A549 (cell line): ENCODE data around the gene SIN3A. TPM values are rescaled to one million over a fixed set of nuclear protein-coding genes. Genes with fewer than 3 reads are reported as not detected.

ENCODE experiments used
- ATAC-seq, 2 experiments: fragments of 200-7000 bp in 1 of 2; fragments of >200 bp in 1 of 2; cut with Nextera tagmentation in 1 of 2; cut with Tn5 transposase in 1 of 2; 3 replicates each; pipeline versions ENCODE4 v1.8.0 to v1.9.1; 2018 to 2020; ENCODE audit warnings: mild to moderate bottlenecking in 1 of 2, moderate library complexity in 1 of 2
- CTCF ChIA-PET: fragments of 300-600 bp; sonication (Branson Sonifier 250); formaldehyde crosslinking; extraction: SDS; loops from one replicate; lab custom pipeline; 2021; ENCODE audit warnings: antibody characterized with exemption, inconsistent platforms; lab: Yijun Ruan, JAX
- POLR2A ChIA-PET: fragments of 350-600 bp; formaldehyde crosslinking; extraction: SDS; loops from one replicate; lab custom pipeline; 2021; ENCODE audit warnings: antibody characterized with exemption, inconsistent platforms; lab: Yijun Ruan, JAX
- DNase-seq, 2 experiments: peaks; one replicate each; pipeline versions ENCODE4 v3.0.0 to v3.0.0-alpha.2; 2011 to 2016; ENCODE audit warnings: low read depth in 1 of 2, low spot score in 1 of 2
- FAIRE-seq: peaks from 2 replicates; lab custom pipeline; 2011; peaks lifted over from hg19 to GRCh38; lab: Jason Lieb, UNC
- H3K27ac ChIP-seq, 2 experiments: fragments of >200 bp; sonication (Bioruptor Twin); formaldehyde crosslinking; 3 replicates each; pipeline ENCODE4 v1.5.1; 2016 to 2017
- H3K4me1 ChIP-seq: fragments of >200 bp; sonication (Bioruptor Twin); formaldehyde crosslinking; 3 replicates; pipeline ENCODE4 v1.6.1; 2016
- H3K4me2 ChIP-seq: fragments of >200 bp; sonication (Bioruptor Twin); formaldehyde crosslinking; 3 replicates; pipeline ENCODE4 v1.6.1; 2016
- H3K4me3 ChIP-seq: fragments of >200 bp; sonication (Bioruptor Twin); formaldehyde crosslinking; 3 replicates; pipeline ENCODE4 v1.5.1; 2016
- H3K9me3 ChIP-seq: fragments of >200 bp; sonication (Bioruptor Twin); formaldehyde crosslinking; 3 replicates; pipeline ENCODE4 v1.6.1; 2016
- CBX2 ChIP-seq: fragments of 200-600 bp; sonication (generic); IDR thresholded peaks from 2 replicates; pipeline ENCODE4 v1.6.1; 2016; ENCODE audit warnings: low read depth, mild to moderate bottlenecking, borderline replicate concordance
- CEBPB ChIP-seq, 2 experiments: fragments of >200 bp in 1 of 2; sonication (Bioruptor Twin) in 1 of 2; formaldehyde crosslinking in 1 of 2; IDR thresholded peaks; 2 replicates each; pipeline ENCODE4 v1.6.1; 2012 to 2016
- ESRRA ChIP-seq: fragments of 150-350 bp; IDR thresholded peaks from 2 replicates; pipeline ENCODE4 v1.6.1; 2014; ENCODE audit warnings: mild to moderate bottlenecking, low read length, borderline replicate concordance
- FOSB ChIP-seq: fragments of 250-450 bp; sonication (Bioruptor Pico); IDR thresholded peaks from 2 replicates; pipeline ENCODE4 v1.5.0; 2020; ENCODE audit warnings: mild to moderate bottlenecking, moderate library complexity
- FOSL2 ChIP-seq, 2 experiments: fragments of 450-650 bp in 1 of 2; fragments of >200 bp in 1 of 2; sonication (Bioruptor Twin) in 1 of 2; formaldehyde crosslinking; IDR thresholded peaks; 2 replicates each; pipeline versions ENCODE4 v1.5.0 to v1.6.1; 2016 to 2020; ENCODE audit warnings: mild to moderate bottlenecking in 1 of 2, moderate library complexity in 1 of 2
- GATA3 ChIP-seq: IDR thresholded peaks from 2 replicates; pipeline ENCODE4 v1.6.1; 2012; ENCODE audit warnings: borderline replicate concordance
- HDAC2 ChIP-seq: fragments of 200-600 bp; sonication (generic); IDR thresholded peaks from 2 replicates; pipeline ENCODE4 v1.6.1; 2016
- HOXB13 ChIP-seq: fragments of 250-450 bp; sonication (Bioruptor Pico); IDR thresholded peaks from 2 replicates; pipeline ENCODE4 v1.5.0; 2020; ENCODE audit warnings: low read depth, mild to moderate bottlenecking, moderate library complexity
- MAFK ChIP-seq: fragments of 450-650 bp; IDR thresholded peaks from 2 replicates; pipeline ENCODE4 v1.6.1; 2014; ENCODE audit not compliant: partially characterized antibody
- MYC ChIP-seq: IDR thresholded peaks from 2 replicates; pipeline ENCODE4 v1.6.1; 2012; ENCODE audit warnings: mild to moderate bottlenecking, inconsistent platforms, low read length, improper control_type of control experiment, borderline replicate concordance
- NPAS2 ChIP-seq: fragments of 250-450 bp; sonication (Bioruptor Pico); IDR thresholded peaks from 2 replicates; pipeline ENCODE4 v1.8.0; 2022; ENCODE audit warnings: mild to moderate bottlenecking, moderate library complexity, borderline replicate concordance
- PHF8 ChIP-seq: fragments of 200-600 bp; sonication (generic); IDR thresholded peaks from 2 replicates; pipeline ENCODE4 v1.6.1; 2016; ENCODE audit warnings: low read depth, mild to moderate bottlenecking, antibody characterized with exemption, moderate library complexity, borderline replicate concordance
- POLR2A ChIP-seq: IDR thresholded peaks from 2 replicates; pipeline ENCODE4 v1.6.1; 2012; ENCODE audit warnings: mild to moderate bottlenecking, low read length
- POLR2AphosphoS2 ChIP-seq: conservative IDR thresholded peaks from 2 replicates; pipeline ENCODE4 v1.6.1; 2012; ENCODE audit warnings: low read length, improper control_type of control experiment, inconsistent platforms
- RFX5 ChIP-seq: fragments of 450-650 bp; IDR thresholded peaks from 2 replicates; pipeline ENCODE4 v1.7.1; 2014; ENCODE audit warnings: antibody characterized with exemption, mild to moderate bottlenecking, moderate library complexity
- RNF2 ChIP-seq: fragments of 200-600 bp; sonication (generic); IDR thresholded peaks from 2 replicates; pipeline ENCODE4 v1.6.1; 2016; ENCODE audit warnings: low read depth, mild to moderate bottlenecking, antibody characterized with exemption, moderate library complexity, borderline replicate concordance
- SREBF2 ChIP-seq: fragments of 450-650 bp; IDR thresholded peaks from 2 replicates; pipeline ENCODE4 v1.6.1; 2014; ENCODE audit warnings: mild to moderate bottlenecking, moderate library complexity
- TFCP2L1 ChIP-seq: fragments of 250-450 bp; sonication (Bioruptor Pico); IDR thresholded peaks from 2 replicates; pipeline ENCODE4 v1.5.0; 2021; ENCODE audit warnings: mild to moderate bottlenecking
- WGBS: methylation state at CpG from one replicate; pipeline ENCODE4 v1.1.6; 2017; ENCODE audit errors: missing lambda C conversion rate; 5-methylcytosine and 5-hydroxymethylcytosine counted together
- polyA plus RNA-seq, 4 experiments: library from polyadenylated mRNA; depleted of rRNA in 3 of 4; stranded (reverse); fragments of >200 nt; fragmentation: RNase III in 1 of 4; extraction: RNeasy Plus Mini Kit Qiagen cat#74134 plus additional on column Dnase treatment in 1 of 4; gene quantifications; 2 replicates in 3 of 4; 3 replicates in 1 of 4; pipeline ENCODE4 v1.2.3, GENCODE V29; 2011 to 2017
- TF ChIP-seq, protein P1 (sequence below): IDR thresholded peaks from 2 replicates; pipeline ENCODE4 v1.6.1; 2012
- TF ChIP-seq, protein P2 (sequence below): fragments of >200 bp; sonication (Bioruptor Twin); formaldehyde crosslinking; IDR thresholded peaks from 2 replicates; pipeline ENCODE4 v1.6.1; 2016
- TF ChIP-seq, protein P3 (sequence below): fragments of >200 bp; sonication (Bioruptor Twin); formaldehyde crosslinking; IDR thresholded peaks from 3 replicates; pipeline ENCODE4 v1.5.1; 2016

SIN3A gene
- polyA plus RNA-seq, 2 of the 4 experiments (the other 2 are of a cell fraction), result 35.9 to 48.7 TPM

DNA sequence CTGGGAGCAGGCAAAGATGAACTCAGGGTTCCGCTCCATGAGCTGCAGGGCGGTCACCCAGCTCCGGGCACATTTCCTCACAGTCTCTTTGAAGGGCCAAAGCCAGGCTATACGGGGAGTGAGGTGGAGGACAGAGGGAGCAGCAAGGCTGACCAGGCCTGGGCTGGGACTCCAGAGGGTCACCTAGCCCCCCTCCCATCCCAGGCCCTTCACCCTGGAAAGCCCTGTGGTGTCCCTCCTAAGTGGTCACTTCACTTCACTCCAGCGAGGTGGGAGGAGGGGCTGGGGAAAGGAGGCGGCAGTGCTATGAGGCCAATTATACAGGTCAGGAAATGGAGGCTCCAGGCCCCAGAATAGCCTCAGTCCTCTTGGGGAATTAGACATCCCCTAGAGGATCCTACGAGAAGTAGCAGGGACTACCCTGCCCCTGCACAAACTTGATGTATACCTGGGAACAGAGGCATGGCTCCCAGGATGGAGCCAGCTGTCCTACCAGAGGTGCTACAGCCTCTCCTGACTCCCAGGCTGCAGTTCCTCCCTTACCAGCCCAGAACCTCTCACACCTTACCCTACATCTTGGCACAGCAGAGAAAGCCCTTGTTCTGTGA, 88.7 kb downstream of the SIN3A start:
- POLR2A ChIA-PET, result no interaction called here
- DNase-seq (no peak), FAIRE-seq (no peak), ATAC-seq (peak in 1 of 2 experiments; percentile 19; a peak in 3 of 6 replicates)
- WGBS, result 93% methylated on average over 7 of the region's 7 CpGs
- Histone ChIP-seq H3K9me3 (no peaks in the 10 kb centered on the region), H3K4me2 (no peak overlapping the region), H3K27ac (no peak overlapping the region), H3K4me1 (peaks cover 6% of the 10 kb centered on the region), H3K4me3 (no peak overlapping the region)
- CTCF ChIA-PET, result interaction anchor here (1.2 to 2.4 kb wide), 3 partner anchors 10 to 321 kb away, joined by 3 to 6 read pairs (median 5); partner anchors contain the start of gene NEIL1
- TF ChIP-seq POLR2AphosphoS2 (no peak), CEBPB (IDR thresholded peaks at IDR 0.05) (no peak), FOSL2 (IDR thresholded peaks at IDR 0.05) (no peak), FOSL2 (CRISPR knock-in tag; IDR thresholded peaks at IDR 0.05) (no peak), MAFK (no peak), NPAS2 (no peak), MYC (no peak), RNF2 (no peak), FOSB (CRISPR knock-in tag) (no peak), GATA3 (no peak), CBX2 (no peak)
- TF ChIP-seq, protein P1, sequence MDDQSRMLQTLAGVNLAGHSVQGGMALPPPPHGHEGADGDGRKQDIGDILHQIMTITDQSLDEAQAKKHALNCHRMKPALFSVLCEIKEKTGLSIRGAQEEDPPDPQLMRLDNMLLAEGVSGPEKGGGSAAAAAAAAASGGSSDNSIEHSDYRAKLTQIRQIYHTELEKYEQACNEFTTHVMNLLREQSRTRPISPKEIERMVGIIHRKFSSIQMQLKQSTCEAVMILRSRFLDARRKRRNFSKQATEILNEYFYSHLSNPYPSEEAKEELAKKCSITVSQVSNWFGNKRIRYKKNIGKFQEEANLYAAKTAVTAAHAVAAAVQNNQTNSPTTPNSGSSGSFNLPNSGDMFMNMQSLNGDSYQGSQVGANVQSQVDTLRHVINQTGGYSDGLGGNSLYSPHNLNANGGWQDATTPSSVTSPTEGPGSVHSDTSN, result no peak
- TF ChIP-seq, protein P2, sequence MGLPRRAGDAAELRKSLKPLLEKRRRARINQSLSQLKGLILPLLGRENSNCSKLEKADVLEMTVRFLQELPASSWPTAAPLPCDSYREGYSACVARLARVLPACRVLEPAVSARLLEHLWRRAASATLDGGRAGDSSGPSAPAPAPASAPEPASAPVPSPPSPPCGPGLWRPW, result no peak

DNA sequence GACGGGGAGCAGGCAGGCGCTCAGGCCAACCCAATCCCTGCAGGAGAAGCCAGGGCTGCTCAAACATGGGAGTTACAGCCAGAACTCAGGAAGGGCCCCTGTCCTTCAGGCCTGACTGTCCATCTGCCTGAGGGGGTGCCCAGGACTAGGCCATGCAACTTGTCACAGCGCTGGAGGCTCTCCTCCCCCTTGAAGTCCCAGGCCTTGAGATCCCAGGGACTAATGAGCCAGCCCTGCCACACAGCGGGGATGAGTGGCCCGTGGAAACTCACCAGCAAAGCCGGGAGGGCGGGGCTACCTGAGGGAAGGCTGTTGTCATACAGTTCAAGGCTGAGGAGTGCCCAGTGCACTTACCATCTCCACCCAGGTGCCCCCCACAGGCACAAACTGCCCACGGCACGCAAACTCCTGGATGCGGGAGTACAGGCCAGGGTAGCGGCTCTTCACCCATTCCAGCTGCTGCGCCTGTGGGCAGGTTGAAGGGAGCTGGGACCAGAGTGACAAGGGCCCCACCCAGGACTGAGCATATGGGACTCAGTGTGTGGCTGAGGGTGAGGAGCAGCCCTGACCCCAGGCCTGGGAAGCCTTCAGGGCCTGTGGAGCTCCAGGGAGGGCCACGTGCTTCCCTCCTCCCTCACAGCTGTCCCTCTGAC, 89.4 kb downstream of the SIN3A start:
- H3K4me1 ChIP-seq, result peaks cover under 1% of the 10 kb centered on the region; the same call in 1 of the 3 replicates
- ChIA-PET POLR2A (no interaction called here), CTCF (interaction anchor here (0.9 to 2.2 kb wide), 3 partner anchors 9 to 322 kb away, joined by 3 to 6 read pairs (median 3); partner anchors contain the start of gene IMP3)
- H3K4me2 ChIP-seq, result no peak overlapping the region
- no peak overlapping the region for H3K27ac ChIP-seq
- no peak overlapping the region for H3K4me3 ChIP-seq
- no peaks in the 10 kb centered on the region for H3K9me3 ChIP-seq
- FAIRE-seq, result no peak
- WGBS, result 90% methylated on average over 10 of the region's 13 CpGs
- DNase-seq, result no peak
- peak; percentile 7; a peak in 3 of 6 replicates for ATAC-seq
- TF ChIP-seq PHF8, result no peak
- TF ChIP-seq, all 56 proteins: peak for 0

DNA sequence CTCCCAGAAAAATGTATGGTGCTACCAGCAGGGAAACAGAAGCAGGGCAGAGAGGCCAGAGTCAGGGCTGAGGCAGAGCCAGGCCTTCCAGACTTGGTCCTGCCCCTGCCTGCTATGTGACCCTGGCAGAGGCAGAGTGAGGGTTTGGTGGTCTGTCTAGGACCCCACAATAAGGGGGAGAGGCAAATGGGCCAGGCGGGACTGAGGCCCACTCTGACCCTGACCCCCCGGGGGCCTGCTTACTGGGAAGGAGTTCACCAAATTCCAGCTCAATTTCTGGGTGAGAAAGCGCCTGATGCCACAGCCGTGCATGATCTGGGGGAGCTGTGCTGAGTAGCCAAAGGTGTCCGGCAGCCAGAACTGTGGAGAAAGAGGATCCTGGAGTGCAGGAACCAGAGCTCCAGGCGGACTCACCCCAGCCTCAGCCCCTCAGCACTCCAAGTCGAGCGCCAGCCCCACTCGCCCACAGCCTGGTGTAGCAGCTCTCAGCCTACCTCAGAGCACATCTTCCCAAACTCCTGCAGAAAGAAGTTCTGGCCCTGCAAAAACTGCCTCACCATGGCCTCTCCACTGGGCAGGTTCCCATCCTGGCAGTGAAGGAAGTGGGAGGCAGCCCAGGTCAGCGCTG, 90.0 kb downstream of the SIN3A start:
- Histone ChIP-seq H3K4me1 (no peaks in the 10 kb centered on the region), H3K9me3 (no peaks in the 10 kb centered on the region), H3K27ac (no peak overlapping the region), H3K4me2 (no peak overlapping the region)
- ATAC-seq, result no peak
- ChIA-PET POLR2A (no interaction called here), CTCF (interaction anchor here (0.9 to 2.2 kb wide), 3 partner anchors 8 to 322 kb away, joined by 3 to 6 read pairs (median 3); partner anchors contain the start of gene IMP3)
- no peak for DNase-seq
- no peak for FAIRE-seq
- TF ChIP-seq HOXB13 (CRISPR knock-in tag) (no peak), MAFK (no peak), TFCP2L1 (CRISPR knock-in tag) (no peak), SREBF2 (no peak), HDAC2 (no peak), RFX5 (no peak), ESRRA (no peak), FOSB (CRISPR knock-in tag) (no peak), RNF2 (no peak), POLR2A (no peak)
- TF ChIP-seq, protein P3, sequence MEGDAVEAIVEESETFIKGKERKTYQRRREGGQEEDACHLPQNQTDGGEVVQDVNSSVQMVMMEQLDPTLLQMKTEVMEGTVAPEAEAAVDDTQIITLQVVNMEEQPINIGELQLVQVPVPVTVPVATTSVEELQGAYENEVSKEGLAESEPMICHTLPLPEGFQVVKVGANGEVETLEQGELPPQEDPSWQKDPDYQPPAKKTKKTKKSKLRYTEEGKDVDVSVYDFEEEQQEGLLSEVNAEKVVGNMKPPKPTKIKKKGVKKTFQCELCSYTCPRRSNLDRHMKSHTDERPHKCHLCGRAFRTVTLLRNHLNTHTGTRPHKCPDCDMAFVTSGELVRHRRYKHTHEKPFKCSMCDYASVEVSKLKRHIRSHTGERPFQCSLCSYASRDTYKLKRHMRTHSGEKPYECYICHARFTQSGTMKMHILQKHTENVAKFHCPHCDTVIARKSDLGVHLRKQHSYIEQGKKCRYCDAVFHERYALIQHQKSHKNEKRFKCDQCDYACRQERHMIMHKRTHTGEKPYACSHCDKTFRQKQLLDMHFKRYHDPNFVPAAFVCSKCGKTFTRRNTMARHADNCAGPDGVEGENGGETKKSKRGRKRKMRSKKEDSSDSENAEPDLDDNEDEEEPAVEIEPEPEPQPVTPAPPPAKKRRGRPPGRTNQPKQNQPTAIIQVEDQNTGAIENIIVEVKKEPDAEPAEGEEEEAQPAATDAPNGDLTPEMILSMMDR, result no peak
- TF ChIP-seq, protein P1, result no peak
- TF ChIP-seq, all 56 proteins: peak for 0
- 89% methylated on average over 9 of the region's 10 CpGs for WGBS
- no peak overlapping the region for H3K4me3 ChIP-seq
